GM12878 (cell line): ENCODE data around the gene CAMTA1. TPM values are rescaled to one million over a fixed set of nuclear protein-coding genes. Genes with fewer than 3 reads are reported as not detected.

Experiments used
- ATAC-seq: fragments of 200-7000 bp; cut with Tn5 transposase; 3 replicates; pipeline ENCODE4 v1.9.1; 2020; ENCODE audit warnings: mild to moderate bottlenecking, moderate library complexity
- BruUV-seq: library from RNA; stranded (reverse); fragments of 400-500 nt; replicated peaks from 2 replicates; lab custom pipeline; 2021; lab: Mats Ljungman, UMichigan
- CTCF ChIA-PET: fragments of 300-600 bp; sonication (Branson Sonifier 250); formaldehyde crosslinking; extraction: SDS; loops from one replicate; lab custom pipeline; 2021; ENCODE audit warnings: inconsistent platforms; lab: Yijun Ruan, JAX
- POLR2A ChIA-PET: fragments of 350-600 bp; formaldehyde crosslinking; extraction: SDS; loops from one replicate; lab custom pipeline; 2021; ENCODE audit warnings: inconsistent platforms; lab: Charles Lee
- RAD21 ChIA-PET: fragments of 300-600 bp; sonication (Branson Sonifier 250); formaldehyde crosslinking; loops from one replicate; lab custom pipeline; 2023; ENCODE audit warnings: antibody characterized with exemption; ENCODE audit not compliant: unreplicated experiment; lab: Charles Lee
- SMC1A ChIA-PET: fragments of 300-600 bp; sonication (Branson Sonifier 250); formaldehyde crosslinking; loops from one replicate; lab custom pipeline; 2023; ENCODE audit not compliant: unreplicated experiment, uncharacterized antibody; lab: Charles Lee
- DNase-seq: peaks from one replicate; pipeline ENCODE4 v3.0.0-alpha.2; 2011; ENCODE audit warnings: low read depth, low spot score
- FAIRE-seq: peaks from 3 replicates; lab custom pipeline; 2011; peaks lifted over from hg19 to GRCh38; lab: Jason Lieb, UNC
- H2AFZ ChIP-seq: 2 replicates; pipeline ENCODE4 v1.6.0; 2011; ENCODE audit warnings: low read depth, low read length, control low read depth; ENCODE audit not compliant: control insufficient read depth
- H3K27ac ChIP-seq: 2 replicates; pipeline ENCODE4 v1.5.1; 2011; ENCODE audit warnings: control low read depth; ENCODE audit not compliant: control insufficient read depth, insufficient read depth
- H3K27me3 ChIP-seq, 2 experiments: replicated peaks in 1 of 2; 2 replicates each; pipeline versions ENCODE4 v1.6.0 to v1.6.1; 2011; ENCODE audit warnings: low read length in 1 of 2; ENCODE audit not compliant: control insufficient read depth in 2 of 2, insufficient read depth in 2 of 2
- H3K36me3 ChIP-seq, 2 experiments: 2 replicates each; pipeline ENCODE4 v1.5.1; 2011; ENCODE audit warnings: low read length in 1 of 2; ENCODE audit not compliant: control insufficient read depth in 2 of 2, insufficient read depth in 2 of 2
- H3K4me1 ChIP-seq: 2 replicates; pipeline ENCODE4 v1.6.1; 2011; ENCODE audit warnings: mild to moderate bottlenecking, low read length, moderate library complexity, mixed read lengths; ENCODE audit not compliant: control insufficient read depth, insufficient read depth
- H3K4me2 ChIP-seq: 2 replicates; pipeline ENCODE4 v1.6.0; 2011; ENCODE audit warnings: control low read depth; ENCODE audit not compliant: control insufficient read depth, insufficient read depth
- H3K4me3 ChIP-seq: fragments of 200-600 bp; sonication (generic); 2 replicates; pipeline ENCODE4 v1.5.1; 2016
- H3K79me2 ChIP-seq: 2 replicates; pipeline ENCODE4 v1.6.0; 2011; ENCODE audit warnings: low read length; ENCODE audit not compliant: control insufficient read depth, insufficient read depth
- H3K9ac ChIP-seq: 2 replicates; pipeline ENCODE4 v1.8.0; 2011; ENCODE audit warnings: low read length, control low read depth, mixed read lengths; ENCODE audit not compliant: control insufficient read depth, insufficient read depth
- H3K9me3 ChIP-seq: replicated peaks from 3 replicates; pipeline ENCODE4 v1.5.1; 2011; ENCODE audit warnings: mild to moderate bottlenecking, low read length; ENCODE audit not compliant: control insufficient read depth, insufficient read depth
- H4K20me1 ChIP-seq: 2 replicates; pipeline ENCODE4 v1.6.0; 2011; ENCODE audit not compliant: control insufficient read depth, insufficient read depth
- BMI1 ChIP-seq: fragments of 450-650 bp; IDR thresholded peaks from 2 replicates; pipeline ENCODE4 v1.6.1; 2016; ENCODE audit warnings: mild to moderate bottlenecking, moderate library complexity, borderline replicate concordance
- CHD4 ChIP-seq: fragments of 200-600 bp; sonication (generic); IDR thresholded peaks from 2 replicates; pipeline ENCODE4 v1.6.1; 2016; ENCODE audit warnings: mild to moderate bottlenecking
- FOXK2 ChIP-seq: fragments of 450-650 bp; IDR thresholded peaks from 2 replicates; pipeline ENCODE4 v1.6.1; 2017; ENCODE audit warnings: mild to moderate bottlenecking, moderate library complexity
- IRF5 ChIP-seq: fragments of 450-650 bp; IDR thresholded peaks from 2 replicates; pipeline ENCODE4 v1.6.1; 2017; ENCODE audit warnings: borderline replicate concordance
- KLF5 ChIP-seq: fragments of 450-650 bp; IDR thresholded peaks from 2 replicates; pipeline ENCODE4 v1.6.1; 2014; ENCODE audit warnings: mild to moderate bottlenecking; ENCODE audit not compliant: partially characterized antibody
- MXI1 ChIP-seq: fragments of 150-350 bp; IDR thresholded peaks from 2 replicates; pipeline ENCODE4 v1.6.1; 2011; ENCODE audit warnings: low read depth, mild to moderate bottlenecking, inconsistent platforms, low read length, improper control_type of control experiment
- PAX8 ChIP-seq: fragments of 450-650 bp; IDR thresholded peaks from 2 replicates; pipeline ENCODE4 v1.6.1; 2017; ENCODE audit warnings: mild to moderate bottlenecking, moderate library complexity
- POLR2AphosphoS2 ChIP-seq: IDR thresholded peaks from 2 replicates; pipeline ENCODE4 v1.6.1; 2011; ENCODE audit warnings: low read depth, mild to moderate bottlenecking, low read length, improper control_type of control experiment, moderate library complexity
- SREBF1 ChIP-seq: IDR thresholded peaks from 2 replicates; pipeline ENCODE4 v1.6.1; 2012; ENCODE audit warnings: mild to moderate bottlenecking, low read length
- SRF ChIP-seq, 2 experiments: IDR thresholded peaks; 2 replicates each; pipeline ENCODE4 v1.6.1; 2011; ENCODE audit warnings: low read depth in 2 of 2, low read length in 2 of 2, mild to moderate bottlenecking in 1 of 2, moderate library complexity in 1 of 2
- ZNF384 ChIP-seq: IDR thresholded peaks from 2 replicates; pipeline ENCODE4 v1.6.1; 2012; ENCODE audit warnings: low read depth, mild to moderate bottlenecking, low read length, improper control_type of control experiment, borderline replicate concordance
- ZNF592 ChIP-seq: fragments of 450-650 bp; IDR thresholded peaks from 2 replicates; pipeline ENCODE4 v1.6.1; 2017; ENCODE audit warnings: mild to moderate bottlenecking, moderate library complexity
- WGBS: methylation state at CpG from one replicate; pipeline ENCODE4 v1.1.6; 2016; ENCODE audit warnings: low lambda C conversion rate; ENCODE audit not compliant: insufficient replicate concordance, insufficient coverage; ENCODE audit errors: missing lambda C conversion rate; 5-methylcytosine and 5-hydroxymethylcytosine counted together
- in situ Hi-C: fragments of 300-500 bp; cut with MboI; formaldehyde crosslinking; loops from 9 replicates; pipeline ENCODE4 v1.14.3; 2018; ENCODE audit warnings: mixed read lengths
- intact Hi-C: fragments of 100-400 bp; cut with micrococcal nuclease; formaldehyde crosslinking; loops from one replicate; pipeline ENCODE4 v1.14.2; 2022; ENCODE audit not compliant: unreplicated experiment
- polyA plus RNA-seq, 11 experiments: library from polyadenylated mRNA; depleted of rRNA in 4 of 11; unstranded in 6 of 11; stranded (reverse) in 5 of 11; fragments of >200 nt; fragmentation: Nextera tagmentation in 4 of 11; fragmentation: Illumina TruSeq in 1 of 11; extraction: Ambion mirVana in 4 of 11; extraction: Trizol in 1 of 11; gene quantifications; 1 replicate in 1 of 11; 2 replicates in 10 of 11; pipeline versions ENCODE4 v1.2.1 to v1.2.3, GENCODE V29; 2011 to 2016; ENCODE audit warnings: inconsistent platforms in 2 of 11, missing spikeins in 2 of 11, low read depth in 1 of 11
- total RNA-seq, 4 experiments: library from RNA; depleted of rRNA in 3 of 4; stranded (reverse); fragments of >200 nt in 3 of 4; fragmentation: Illumina TruSeq in 1 of 4; extraction: Trizol in 1 of 4; gene quantifications; 2 replicates each; pipeline versions ENCODE4 v1.2.1 to v1.2.3, GENCODE V29; 2013 to 2021

Gene CAMTA1
- total and polyA plus RNA-seq, 10 of the 15 experiments (the other 5 are each of a cell fraction or from before 2014, with no cell fraction given): 37.7 to 148 (median 76.4) TPM

GRCh38 chr1:6961905-6962477, 176.7 kb downstream of the CAMTA1 start:
- ATAC-seq: no peak; the same call in 2 of the 3 replicates
- BruUV-seq: no TSS peak

More at GRCh38 chr1:6961905-6962477, 176.7 kb downstream of the CAMTA1 start:
- H3K9ac ChIP-seq: no peak overlapping the region
- H3K36me3 ChIP-seq: no peaks in the 10 kb centered on the region
- in situ Hi-C loops: no loop called here
- FAIRE-seq: no peak
- no peak for DNase-seq
- RAD21 ChIA-PET: no interaction called here
- H4K20me1 ChIP-seq: no peaks in the 10 kb centered on the region
- POLR2A ChIA-PET: no interaction called here
- H2AFZ ChIP-seq: no peak overlapping the region
- intact Hi-C loops: no loop called here
- H3K9me3 ChIP-seq: no peaks in the 10 kb centered on the region
- TF ChIP-seq POLR2AphosphoS2: no peak
- no peak for TF ChIP-seq IRF5
- TF ChIP-seq SRF (IDR thresholded peaks at IDR 0.05; ENCODE audit: low read depth in 2 of 2, low read length in 2 of 2): no peak
- no peak for TF ChIP-seq PAX8
- TF ChIP-seq FOXK2: no peak
- no peak for TF ChIP-seq ZNF384
- TF ChIP-seq BMI1: no peak
- no peak for TF ChIP-seq CHD4
- TF ChIP-seq MXI1: no peak
- no peak for TF ChIP-seq KLF5
- no peak for TF ChIP-seq ZNF592
- TF ChIP-seq SREBF1: no peak
- SMC1A ChIA-PET: no interaction called here
- no peaks in the 10 kb centered on the region for H3K4me1 ChIP-seq
- no peak overlapping the region for H3K4me3 ChIP-seq
- H3K27me3 ChIP-seq: peaks cover 0 to 3% of the 10 kb centered on the region in 2 experiments; a peak in 2 of 4 replicates
- CTCF ChIA-PET: no interaction called here
- no peak overlapping the region for H3K4me2 ChIP-seq
- no peaks in the 10 kb centered on the region for H3K79me2 ChIP-seq
- 41% methylated on average over 20 of the region's 31 CpGs for WGBS
- H3K27ac ChIP-seq: no peak overlapping the region
